Ishikawa (cell line): ENCODE measurements around the gene BDKRB2.

ENCODE experiments used
- CEBPB ChIP-seq: IDR thresholded peaks from 2 replicates; pipeline ENCODE4 v1.6.1; 2012
- CREB1 ChIP-seq: IDR thresholded peaks from 2 replicates; pipeline ENCODE4 v1.6.1; 2012; ENCODE audit warnings: low read depth
- EGR1 ChIP-seq: IDR thresholded peaks from 2 replicates; pipeline ENCODE4 v1.6.1; 2012
- EP300 ChIP-seq: IDR thresholded peaks from 2 replicates; pipeline ENCODE4 v1.6.1; 2012; ENCODE audit warnings: borderline replicate concordance
- FOXM1 ChIP-seq: IDR thresholded peaks from 2 replicates; pipeline ENCODE4 v1.6.1; 2012; ENCODE audit warnings: low read depth, borderline replicate concordance
- MAX ChIP-seq: IDR thresholded peaks from 2 replicates; pipeline ENCODE4 v1.6.1; 2012
- RAD21 ChIP-seq: IDR thresholded peaks from 2 replicates; pipeline ENCODE4 v1.6.1; 2012; ENCODE audit warnings: low read depth
- REST ChIP-seq: IDR thresholded peaks from 2 replicates; pipeline ENCODE4 v1.6.1; 2012; ENCODE audit warnings: low read depth, mild to moderate bottlenecking
- TCF12 ChIP-seq: IDR thresholded peaks from 2 replicates; pipeline ENCODE4 v1.6.1; 2012; ENCODE audit warnings: low read depth
- TEAD4 ChIP-seq: IDR thresholded peaks from 2 replicates; pipeline ENCODE4 v1.6.1; 2012
- USF1 ChIP-seq: IDR thresholded peaks from 2 replicates; pipeline ENCODE4 v1.6.1; 2012
- YY1 ChIP-seq: IDR thresholded peaks from 2 replicates; pipeline ENCODE4 v1.6.1; 2012; ENCODE audit warnings: low read depth

GRCh38 chr14:96254687-96255086, 50.0 kb downstream of the BDKRB2 start:
- TF ChIP-seq RAD21 (no peak), EP300 (no peak), CEBPB (no peak), MAX (no peak), USF1 (no peak), REST (no peak), YY1 (no peak), TEAD4 (no peak), FOXM1 (no peak), EGR1 (no peak), CREB1 (no peak), TCF12 (no peak)
